SW480 (cell line): ENCODE data around the gene GPR21.

Source experiments
- DNase-seq: peaks from one replicate; pipeline ENCODE4 v3.0.0-alpha.2; 2016; ENCODE audit warnings: low spot score

GPR21 gene

DNA sequence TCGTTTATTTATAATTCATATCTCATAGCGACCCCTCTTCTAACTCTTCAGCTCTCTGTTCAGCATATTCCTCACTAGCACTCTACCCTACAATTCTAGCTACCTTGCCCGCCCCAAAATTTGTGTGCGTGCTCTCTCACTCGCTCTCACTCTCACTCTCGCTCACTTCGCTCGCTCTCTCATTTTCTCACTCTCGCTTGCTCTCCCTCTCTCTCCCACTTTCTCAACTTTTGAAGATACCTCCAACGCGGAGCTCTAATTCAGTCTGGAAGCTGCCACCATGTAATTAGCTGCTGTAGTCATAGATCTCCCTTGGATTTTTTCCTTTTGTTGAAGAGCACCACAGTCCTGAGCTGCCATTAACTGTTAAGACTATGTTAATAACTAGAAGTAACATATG, 30.4 kb downstream of the GPR21 start:
- no peak for DNase-seq

DNA sequence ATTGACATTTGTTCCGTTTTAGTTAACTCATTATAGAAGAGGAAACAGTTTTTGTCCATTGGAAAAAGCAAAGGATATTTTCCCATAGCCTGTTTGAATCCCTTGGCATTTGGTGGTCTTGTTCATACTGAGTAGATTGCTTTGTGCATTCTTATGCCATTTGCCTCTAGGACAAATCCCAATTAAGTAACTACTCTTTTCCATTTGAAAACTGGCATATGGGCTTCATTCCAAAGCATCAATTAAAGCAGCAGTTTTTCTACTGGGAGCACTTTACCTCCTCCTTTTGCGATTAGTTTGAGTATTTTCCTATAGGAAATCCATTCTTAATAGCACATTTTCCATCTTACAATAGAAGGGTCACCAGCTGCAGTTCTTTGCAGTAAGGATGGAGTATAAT, 31.2 kb downstream of the GPR21 start:
- no peak for DNase-seq

DNA sequence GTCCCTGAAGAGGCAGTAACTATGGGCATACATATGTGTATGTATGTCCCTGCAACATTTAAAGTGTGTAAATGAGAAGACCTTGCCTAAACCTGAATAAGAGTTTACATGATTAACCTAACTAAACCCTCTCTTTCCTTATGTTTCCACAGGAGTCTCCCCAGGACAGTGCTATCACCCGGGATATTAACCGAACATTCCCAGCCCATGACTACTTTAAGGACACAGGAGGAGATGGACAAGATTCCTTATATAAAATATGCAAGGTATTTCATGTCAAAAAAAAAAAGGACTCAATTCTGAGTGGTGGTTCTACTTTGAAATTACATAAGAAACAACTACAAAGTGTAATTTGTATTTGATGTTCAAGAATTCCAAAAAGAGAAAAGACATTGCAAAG, 31.7 kb downstream of the GPR21 start:
- no peak for DNase-seq

DNA sequence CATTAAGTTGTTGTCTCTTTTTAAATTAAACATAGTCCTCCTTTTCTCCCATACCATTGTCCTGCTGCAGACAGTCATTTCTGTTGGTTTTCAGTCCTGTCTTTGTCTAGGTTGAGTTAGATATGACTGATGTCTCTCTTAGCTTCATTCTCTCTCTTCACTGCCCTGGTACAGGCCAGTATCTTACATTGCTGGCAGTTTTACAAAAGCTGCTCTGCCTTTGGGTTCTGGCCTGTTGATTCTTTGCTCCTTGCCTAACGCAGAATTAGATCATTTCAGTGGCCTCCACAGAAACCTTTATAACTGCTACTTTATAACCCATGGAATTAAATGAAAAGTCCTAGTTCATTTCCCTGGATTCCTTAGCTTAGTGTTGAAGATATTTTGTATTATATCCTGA, 33.7 kb downstream of the GPR21 start:
- no peak for DNase-seq

DNA sequence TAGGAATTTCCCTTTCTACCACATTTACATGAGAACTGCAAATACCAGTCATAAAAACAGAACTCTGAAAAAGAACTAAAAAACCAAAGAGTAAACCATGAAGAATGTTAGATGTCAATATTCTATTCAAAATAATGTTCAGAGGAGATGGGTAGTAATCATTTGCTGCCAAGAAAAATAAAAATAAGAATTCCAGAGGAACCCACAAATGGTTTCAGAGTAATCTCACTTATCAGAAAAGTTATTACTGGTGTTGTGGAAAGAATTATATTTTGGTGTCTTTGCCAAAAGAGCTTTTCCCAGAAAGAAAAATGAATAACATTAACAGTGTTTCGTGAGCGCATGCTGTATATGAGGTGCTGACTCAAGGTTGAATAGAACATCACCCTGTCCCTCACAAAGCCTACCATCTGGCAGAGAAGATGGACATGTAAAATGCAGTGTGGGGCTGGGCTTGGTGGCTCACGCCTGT, 35.6 kb downstream of the GPR21 start:
- DNase-seq: no peak

DNA sequence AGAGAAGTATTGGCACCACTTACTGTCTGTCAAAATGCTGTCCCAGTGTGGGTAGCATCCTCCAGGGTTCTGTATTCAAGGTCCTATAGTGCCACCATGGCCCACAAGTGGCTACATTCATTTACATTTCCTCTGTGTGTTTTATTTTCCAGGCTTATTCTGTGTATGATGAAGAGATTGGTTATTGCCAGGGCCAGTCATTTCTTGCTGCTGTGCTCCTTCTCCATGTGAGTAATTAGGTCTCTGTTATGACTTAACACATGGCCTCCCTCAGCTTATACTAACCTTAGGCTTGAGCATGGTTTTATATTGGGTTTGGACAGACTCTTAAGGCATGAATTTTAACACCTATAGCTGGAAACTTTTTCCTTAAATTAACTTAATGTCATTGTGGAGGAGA, 36.7 kb downstream of the GPR21 start:
- DNase-seq: no peak

DNA sequence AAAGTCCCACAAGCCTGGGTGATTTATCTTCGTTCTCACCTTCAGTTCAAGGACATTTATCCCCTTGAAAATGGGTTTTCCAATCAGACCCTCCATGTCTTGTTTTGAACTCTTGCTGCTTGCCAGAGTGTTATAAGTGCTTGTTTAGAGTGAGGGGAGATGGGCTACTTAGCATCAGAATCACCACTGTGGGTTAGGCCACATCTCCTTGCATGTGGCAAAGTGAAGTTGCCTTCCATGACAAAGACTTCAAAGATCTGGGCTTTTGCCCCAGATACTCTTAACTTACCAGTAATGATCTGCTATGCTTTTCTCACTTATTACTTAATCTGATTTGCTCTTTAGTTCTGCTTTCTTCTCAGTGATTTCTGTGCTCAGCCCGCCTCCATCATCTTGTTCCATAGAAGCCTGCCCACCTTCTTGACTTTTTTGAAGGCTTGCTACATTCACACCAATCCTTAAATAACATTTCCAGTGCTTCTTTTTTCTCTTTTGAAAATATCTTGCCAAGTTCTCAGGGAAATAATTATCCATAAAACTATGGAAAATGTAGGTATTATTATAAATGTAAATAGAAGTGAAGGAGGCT, 39.0 kb downstream of the GPR21 start:
- DNase-seq: no peak

DNA sequence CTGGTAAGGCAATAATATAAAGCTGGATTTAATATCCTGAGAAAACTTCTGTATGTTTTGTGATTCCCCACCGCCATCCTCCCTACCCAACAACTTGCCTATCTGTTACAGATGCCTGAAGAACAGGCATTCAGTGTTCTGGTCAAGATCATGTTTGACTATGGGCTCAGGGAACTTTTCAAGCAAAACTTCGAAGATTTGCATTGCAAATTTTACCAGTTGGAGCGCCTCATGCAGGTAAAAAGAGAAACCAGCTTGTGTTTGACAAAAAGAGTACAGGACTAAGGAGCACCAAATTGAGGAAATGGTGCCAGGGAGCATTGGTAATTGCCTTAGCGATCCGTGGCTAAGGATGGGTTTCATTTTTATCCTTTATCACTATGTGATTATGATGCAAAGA, 40.0 kb downstream of the GPR21 start:
- DNase-seq: no peak

DNA sequence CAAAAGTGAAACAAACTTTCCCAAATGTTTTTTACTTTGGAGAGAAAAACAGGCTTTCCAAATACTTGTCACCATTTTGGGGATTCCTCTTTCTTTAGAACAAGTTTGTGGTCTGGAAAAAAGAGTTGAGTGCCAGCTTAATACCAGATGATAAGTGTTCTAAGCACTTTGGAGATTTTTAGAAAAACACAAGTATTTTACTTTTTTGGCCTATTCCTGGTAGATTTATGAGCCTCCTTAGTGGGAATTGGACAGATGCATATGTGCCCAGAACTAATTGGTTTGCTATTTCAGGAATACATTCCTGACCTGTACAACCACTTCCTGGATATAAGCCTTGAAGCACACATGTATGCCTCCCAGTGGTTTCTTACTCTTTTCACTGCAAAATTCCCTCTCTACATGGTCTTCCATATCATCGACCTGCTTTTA, 40.5 kb downstream of the GPR21 start:
- DNase-seq: no peak

DNA sequence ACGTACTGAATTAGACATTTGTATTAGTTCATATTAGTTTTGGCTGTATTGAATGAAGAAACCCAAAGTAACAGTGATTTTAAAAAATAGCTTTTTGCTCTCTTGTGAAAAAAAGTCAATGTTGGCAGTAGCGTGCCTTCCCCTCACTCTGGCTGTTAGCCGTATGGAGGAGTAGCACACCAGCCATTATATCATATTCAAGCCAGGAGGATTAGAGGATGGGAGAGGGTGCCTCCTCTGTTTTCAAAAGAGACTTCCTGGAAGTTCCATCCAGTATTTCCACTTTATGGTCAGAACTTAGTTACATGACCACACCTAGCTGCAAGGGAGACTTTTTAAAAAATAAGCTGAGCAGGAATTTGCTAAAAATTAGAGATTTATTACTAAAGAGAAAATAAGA, 41.2 kb downstream of the GPR21 start:
- no peak for DNase-seq

DNA sequence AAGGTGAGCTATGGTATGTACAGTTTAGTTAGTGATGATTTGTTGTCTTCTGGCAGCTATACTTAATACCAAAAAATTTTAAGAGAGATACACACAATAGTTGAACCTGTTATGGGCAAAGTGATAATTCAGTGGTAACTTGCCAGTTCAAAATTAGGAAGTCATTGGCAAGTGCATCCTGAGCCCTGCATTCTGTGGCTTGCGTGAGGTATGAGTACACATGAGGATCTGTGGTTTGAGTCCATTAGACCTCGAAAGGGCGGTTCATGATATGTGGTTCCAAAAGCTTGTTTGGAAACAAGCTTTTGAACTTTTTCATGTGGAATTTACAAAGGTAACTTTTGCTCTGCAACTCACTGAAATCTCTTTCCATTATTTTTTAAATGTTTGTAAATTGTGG, 47.0 kb downstream of the GPR21 start:
- no peak for DNase-seq

DNA sequence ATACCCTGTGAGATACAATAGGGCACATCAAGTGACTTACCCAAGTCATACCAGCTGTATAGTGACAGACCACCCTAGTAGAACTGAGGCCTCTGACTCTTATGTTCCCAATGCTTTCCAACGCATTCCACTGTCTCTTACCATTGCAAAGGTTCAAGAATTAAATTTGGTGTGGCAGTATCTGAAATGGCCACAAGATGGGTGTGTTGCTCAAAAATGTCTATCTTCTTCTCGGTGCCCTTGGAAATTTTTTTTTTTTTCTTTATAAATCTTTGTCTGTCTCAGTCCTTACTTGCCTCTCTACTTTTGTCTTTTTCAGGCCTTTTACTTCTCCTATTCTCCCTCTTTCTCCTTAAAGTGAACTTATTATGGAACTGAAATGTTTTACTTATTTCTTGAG, 48.4 kb downstream of the GPR21 start:
- peak; percentile 22 for DNase-seq

DNA sequence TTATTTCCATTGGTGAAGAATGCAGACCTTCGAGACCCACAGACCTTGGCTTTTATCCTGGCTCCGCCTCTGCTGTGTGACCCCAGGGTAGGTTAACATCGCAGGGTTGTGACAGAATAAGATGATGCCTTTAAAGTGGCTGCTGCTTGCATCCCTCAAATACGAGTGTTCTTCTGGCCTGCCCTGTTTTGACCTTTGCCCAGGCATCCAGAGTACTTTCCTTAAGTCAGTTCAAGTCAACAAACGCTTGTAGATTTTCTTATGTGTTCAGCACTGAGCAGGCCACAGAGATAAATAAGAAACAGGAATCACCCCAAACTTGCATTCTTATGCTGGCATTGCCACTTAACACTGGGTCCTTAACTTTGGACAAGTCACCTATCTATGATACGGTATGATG, 50.2 kb downstream of the GPR21 start:
- no peak for DNase-seq

DNA sequence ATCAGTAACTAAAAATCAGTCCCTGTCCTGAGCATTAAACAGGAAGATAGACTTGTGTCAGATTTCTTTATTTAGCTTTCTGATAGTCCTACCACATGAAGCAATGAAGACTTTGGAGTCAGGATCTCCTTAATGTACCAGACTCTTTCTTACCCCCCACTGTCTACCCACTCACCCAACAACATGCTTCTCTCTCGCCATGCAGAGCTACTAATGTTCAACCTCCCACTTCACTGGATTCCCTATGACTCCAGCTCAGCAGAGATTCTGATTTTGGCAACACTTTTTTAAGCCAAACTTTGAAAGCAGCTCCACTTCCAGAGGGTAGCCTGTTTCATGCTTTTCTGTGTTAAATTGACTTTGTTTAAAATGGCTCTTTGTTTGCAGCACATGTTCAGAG, 50.8 kb downstream of the GPR21 start:
- no peak for DNase-seq
